BE2C (cell line): ENCODE measurements around the gene RIMBP3C.

Experiments used
- DNase-seq: peaks from one replicate; pipeline ENCODE4 v3.0.0-alpha.2; 2020
- H3K27me3 ChIP-seq: fragments of 250-450 bp; sonication (Bioruptor Pico); 2 replicates; pipeline ENCODE4 v1.5.1; 2020; ENCODE audit warnings: mild to moderate bottlenecking
- H3K36me3 ChIP-seq: fragments of 250-450 bp; sonication (Bioruptor Pico); 2 replicates; pipeline ENCODE4 v1.5.1; 2020; ENCODE audit warnings: mild to moderate bottlenecking
- H3K4me1 ChIP-seq: fragments of 250-450 bp; sonication (Bioruptor Pico); 2 replicates; pipeline ENCODE4 v1.5.1; 2020
- H3K4me3 ChIP-seq: 2 replicates; pipeline ENCODE4 v1.5.1; 2011; ENCODE audit warnings: low read depth, low read length
- H3K9me3 ChIP-seq: fragments of 250-450 bp; sonication (Bioruptor Pico); 2 replicates; pipeline ENCODE4 v1.5.1; 2020
- TF ChIP-seq, protein P1 (sequence below): IDR thresholded peaks from 2 replicates; pipeline ENCODE4 v1.5.1; 2012; ENCODE audit warnings: mild to moderate bottlenecking, low read depth, low read length

The RIMBP3C gene

DNA sequence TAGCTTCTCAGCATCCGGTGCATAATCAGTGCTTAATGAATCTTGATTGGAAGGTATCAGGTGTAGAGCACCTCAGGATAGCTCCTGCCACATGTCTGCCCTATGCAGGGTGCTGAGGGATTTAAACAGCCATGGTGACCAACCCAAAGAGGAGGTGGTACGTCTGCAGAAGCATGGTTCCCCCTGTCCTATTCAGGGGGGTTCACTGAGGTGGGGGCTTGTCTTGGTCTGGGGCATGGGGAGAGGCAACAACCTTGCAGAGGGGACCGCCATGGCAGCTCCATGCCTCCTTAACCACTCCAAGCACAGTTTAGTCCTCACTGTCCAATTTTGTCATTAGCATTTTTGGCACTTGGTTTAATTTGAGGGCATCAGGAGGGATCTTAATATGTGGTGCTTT is 41.2 kb upstream of the RIMBP3C start:
- Histone ChIP-seq H3K36me3 (peaks cover 63% of the 10 kb centered on the region), H3K4me1 (no peaks in the 10 kb centered on the region), H3K27me3 (no peaks in the 10 kb centered on the region), H3K4me3 (no peak overlapping the region), H3K9me3 (no peaks in the 10 kb centered on the region)
- no peak for DNase-seq
- TF ChIP-seq, protein P1, sequence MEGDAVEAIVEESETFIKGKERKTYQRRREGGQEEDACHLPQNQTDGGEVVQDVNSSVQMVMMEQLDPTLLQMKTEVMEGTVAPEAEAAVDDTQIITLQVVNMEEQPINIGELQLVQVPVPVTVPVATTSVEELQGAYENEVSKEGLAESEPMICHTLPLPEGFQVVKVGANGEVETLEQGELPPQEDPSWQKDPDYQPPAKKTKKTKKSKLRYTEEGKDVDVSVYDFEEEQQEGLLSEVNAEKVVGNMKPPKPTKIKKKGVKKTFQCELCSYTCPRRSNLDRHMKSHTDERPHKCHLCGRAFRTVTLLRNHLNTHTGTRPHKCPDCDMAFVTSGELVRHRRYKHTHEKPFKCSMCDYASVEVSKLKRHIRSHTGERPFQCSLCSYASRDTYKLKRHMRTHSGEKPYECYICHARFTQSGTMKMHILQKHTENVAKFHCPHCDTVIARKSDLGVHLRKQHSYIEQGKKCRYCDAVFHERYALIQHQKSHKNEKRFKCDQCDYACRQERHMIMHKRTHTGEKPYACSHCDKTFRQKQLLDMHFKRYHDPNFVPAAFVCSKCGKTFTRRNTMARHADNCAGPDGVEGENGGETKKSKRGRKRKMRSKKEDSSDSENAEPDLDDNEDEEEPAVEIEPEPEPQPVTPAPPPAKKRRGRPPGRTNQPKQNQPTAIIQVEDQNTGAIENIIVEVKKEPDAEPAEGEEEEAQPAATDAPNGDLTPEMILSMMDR, result no peak

DNA sequence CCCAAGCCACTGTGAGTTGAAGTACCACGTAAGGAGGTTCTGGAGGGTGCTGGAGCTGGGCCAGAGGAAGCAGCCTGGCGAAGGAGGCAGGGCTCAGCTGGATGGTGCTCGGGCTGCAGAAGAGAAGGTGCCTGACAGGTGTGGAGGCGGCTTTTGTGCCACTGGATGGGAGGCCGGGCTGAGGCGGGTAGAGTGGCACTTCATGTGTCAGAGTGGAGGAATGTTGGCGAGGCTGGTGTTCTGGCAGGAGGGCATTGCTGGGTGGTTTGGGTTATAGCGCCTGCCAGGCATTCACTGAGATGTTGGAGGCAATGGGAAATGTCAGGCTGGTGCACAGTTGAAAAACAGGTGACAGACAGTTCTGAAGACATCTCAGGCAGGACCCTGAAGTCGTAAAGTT is 40.4 kb upstream of the RIMBP3C start:
- Histone ChIP-seq H3K4me3 (no peak overlapping the region), H3K9me3 (no peaks in the 10 kb centered on the region), H3K36me3 (peaks cover 59% of the 10 kb centered on the region), H3K27me3 (no peaks in the 10 kb centered on the region), H3K4me1 (no peaks in the 10 kb centered on the region)
- DNase-seq, result no peak
- TF ChIP-seq, protein P1, result no peak

DNA sequence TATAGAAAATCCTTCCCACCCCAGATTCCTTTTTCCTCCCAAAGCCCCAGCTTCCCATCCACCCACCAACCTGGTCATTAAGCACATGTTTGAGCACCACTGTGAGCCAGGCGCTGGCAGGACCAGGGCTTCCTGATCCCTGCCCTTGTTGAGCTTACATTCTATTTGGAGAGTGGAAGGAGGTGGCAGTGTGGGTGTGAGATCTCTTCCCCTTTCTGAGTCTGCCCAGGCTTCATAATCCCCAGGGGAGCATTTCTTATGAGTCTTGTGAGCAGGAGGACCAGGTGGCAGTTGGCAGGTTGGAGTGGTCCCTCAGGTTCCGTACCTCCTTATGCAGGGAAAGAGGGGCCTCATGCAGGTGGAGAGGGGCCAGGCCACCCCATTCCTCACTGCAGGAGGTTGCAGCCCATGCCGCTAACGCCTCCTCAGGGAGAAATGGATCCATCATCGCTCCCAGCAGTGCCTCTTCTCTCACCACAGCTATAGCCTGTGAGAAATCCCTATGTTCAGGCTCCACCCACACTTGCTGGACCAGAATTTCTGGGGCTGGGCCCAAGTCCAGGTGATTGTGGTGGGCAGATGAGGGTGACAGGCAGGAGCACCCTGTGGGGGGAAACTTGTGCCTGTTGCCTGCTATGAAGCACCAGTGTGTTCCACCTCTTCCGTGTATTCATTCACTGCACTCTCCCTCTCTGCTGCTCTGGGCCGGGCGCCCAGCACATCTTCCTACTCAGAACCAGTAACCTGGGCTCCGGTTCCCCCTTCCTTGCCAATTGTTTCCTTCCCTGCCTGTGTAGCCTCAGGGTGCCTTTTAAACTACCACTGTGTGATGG is 39.8 kb upstream of the RIMBP3C start:
- Histone ChIP-seq H3K9me3 (no peaks in the 10 kb centered on the region), H3K4me1 (no peaks in the 10 kb centered on the region), H3K27me3 (no peaks in the 10 kb centered on the region), H3K36me3 (peaks cover 54% of the 10 kb centered on the region), H3K4me3 (no peak overlapping the region)
- TF ChIP-seq, protein P1, result no peak
- DNase-seq, result no peak

DNA sequence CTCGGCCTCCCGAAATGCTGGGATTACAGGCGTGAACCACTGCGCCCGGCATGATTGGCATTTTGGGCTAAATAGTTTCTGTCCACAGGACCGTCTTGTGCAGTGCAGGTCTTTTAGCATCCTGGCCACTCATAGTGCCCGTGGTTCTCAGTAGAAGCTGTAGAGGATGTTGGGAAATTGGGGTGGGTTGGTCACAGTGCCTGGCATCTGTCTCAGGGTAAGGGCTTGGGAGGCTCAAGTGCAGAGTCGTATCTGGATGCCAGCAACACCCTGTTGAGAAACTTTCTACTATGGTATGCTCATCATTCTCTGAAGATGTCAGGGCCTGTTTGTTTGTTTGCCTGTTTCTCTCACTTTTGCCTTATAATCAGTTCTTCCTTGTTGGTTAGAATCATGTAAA is 38.1 kb upstream of the RIMBP3C start:
- DNase-seq, result no peak
- H3K9me3 ChIP-seq, result no peaks in the 10 kb centered on the region
- H3K36me3 ChIP-seq, result peaks cover 38% of the 10 kb centered on the region

DNA sequence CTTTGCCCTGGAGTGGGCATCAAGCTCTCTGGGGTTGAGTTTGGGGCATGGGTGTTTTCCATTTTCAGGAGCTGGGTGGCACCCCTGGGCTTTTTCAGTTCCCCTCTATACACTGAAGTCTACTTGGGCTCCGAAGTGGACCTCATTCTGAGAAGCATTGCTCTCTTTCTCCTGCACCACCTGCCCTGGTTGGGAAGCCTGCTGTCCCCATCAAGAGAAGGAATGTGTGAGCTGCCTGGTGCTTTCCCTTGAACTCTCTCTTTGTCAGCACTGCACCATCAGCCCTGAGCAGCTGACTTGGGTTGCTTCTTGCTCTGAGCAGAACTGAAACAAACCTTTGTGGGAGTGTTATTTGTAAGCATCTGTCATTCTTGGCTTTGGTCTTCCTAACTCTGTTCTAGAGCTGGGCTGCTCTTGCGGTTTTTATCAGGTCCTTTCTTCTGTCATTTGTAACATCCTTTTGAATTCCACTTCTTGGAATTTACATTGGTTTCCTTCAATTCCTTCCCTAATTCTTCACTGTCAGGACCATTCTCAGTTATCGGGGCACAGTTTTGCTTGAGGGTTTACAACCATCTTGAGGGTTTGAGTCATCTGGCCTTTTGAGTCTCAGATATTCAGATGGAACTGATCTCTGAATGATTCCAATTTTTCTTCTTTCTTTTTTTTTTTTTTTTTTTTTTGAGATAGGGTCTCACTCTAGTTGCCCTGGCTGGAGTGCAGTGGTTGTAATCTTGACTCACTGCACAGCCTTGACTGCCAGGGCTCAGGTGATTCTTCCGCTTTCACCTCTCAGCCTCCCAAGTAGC is 36.7 kb upstream of the RIMBP3C start:
- TF ChIP-seq, protein P1, result no peak
- no peaks in the 10 kb centered on the region for H3K9me3 ChIP-seq
- H3K4me1 ChIP-seq, result no peaks in the 10 kb centered on the region
- peaks cover 28% of the 10 kb centered on the region for H3K36me3 ChIP-seq
- no peaks in the 10 kb centered on the region for H3K27me3 ChIP-seq
- no peak for DNase-seq
- H3K4me3 ChIP-seq, result no peak overlapping the region

More for the DNA sequence above, 38.1 kb upstream of the RIMBP3C start:
- no peak overlapping the region for H3K4me3 ChIP-seq
- no peaks in the 10 kb centered on the region for H3K27me3 ChIP-seq
- TF ChIP-seq, protein P1, result no peak
- H3K4me1 ChIP-seq, result no peaks in the 10 kb centered on the region

DNA sequence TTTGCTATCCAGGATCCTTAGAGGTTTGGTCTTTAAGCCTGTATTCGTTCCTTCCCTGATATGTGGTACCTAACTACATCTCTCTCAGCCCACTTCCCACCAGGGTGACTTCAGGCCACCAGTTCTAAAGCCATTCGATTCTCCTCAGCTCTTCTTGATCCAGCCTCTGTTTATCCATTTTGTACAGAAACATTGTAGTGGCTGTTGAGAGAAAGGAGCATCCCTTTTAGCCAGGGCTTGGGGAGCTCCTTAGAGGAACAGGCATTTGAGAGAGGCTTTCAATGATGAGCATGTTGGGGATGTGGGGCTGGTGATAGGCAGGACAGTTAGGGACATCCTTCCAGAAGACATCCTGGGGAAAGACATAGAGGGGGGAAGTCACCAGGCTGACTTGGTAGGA is 34.1 kb upstream of the RIMBP3C start:
- H3K27me3 ChIP-seq, result no peaks in the 10 kb centered on the region
- H3K9me3 ChIP-seq, result no peaks in the 10 kb centered on the region
- no peaks in the 10 kb centered on the region for H3K4me1 ChIP-seq
- no peak overlapping the region for H3K4me3 ChIP-seq
- TF ChIP-seq, protein P1, result no peak
- H3K36me3 ChIP-seq, result peaks cover 20% of the 10 kb centered on the region
- DNase-seq, result no peak
